Gastroesophageal sphincter (tissue), 4 donors: Measurements from ENCODE around the gene ZNF329. TPM values are rescaled to one million over a fixed set of nuclear protein-coding genes. Genes with fewer than 3 reads are reported as not detected.

Experiments
- ATAC-seq: fragments of 150-250 bp; one replicate; pipeline ENCODE4 v1.9.1; 2016; ENCODE audit warnings: mild to moderate bottlenecking, moderate library complexity
- H3K27ac ChIP-seq, 4 donors: fragments of 200-600 bp; sonication (generic) in 3 of 4; 1 replicate in 3 of 4; 2 replicates in 1 of 4; pipeline ENCODE4 v1.5.1; 2016 to 2019
- H3K27me3 ChIP-seq: fragments of 200-600 bp; sonication (generic); one replicate; pipeline ENCODE4 v1.5.1; 2019
- H3K36me3 ChIP-seq, 2 donors: fragments of 200-600 bp; sonication (generic); one replicate each; pipeline ENCODE4 v1.5.1; 2019; ENCODE audit warnings: control low read depth in 1 of 2
- H3K4me1 ChIP-seq, 3 donors: fragments of 200-600 bp; sonication (generic); 1 replicate in 2 of 3; 2 replicates in 1 of 3; pipeline ENCODE4 v1.5.1; 2016 to 2019; ENCODE audit warnings: control low read depth in 2 of 3
- H3K4me3 ChIP-seq, 2 donors: fragments of 200-600 bp; sonication (generic); one replicate each; pipeline ENCODE4 v1.5.1; 2019; ENCODE audit warnings: mild to moderate bottlenecking in 1 of 2, moderate library complexity in 1 of 2
- H3K9me3 ChIP-seq, 3 donors: fragments of 200-600 bp; sonication (generic); one replicate each; pipeline ENCODE4 v1.5.1; 2017 to 2019; ENCODE audit warnings: control low read depth in 2 of 3
- EP300 ChIP-seq: sonication (generic); formaldehyde crosslinking; IDR thresholded peaks from one replicate; pipeline ENCODE4 v1.6.1; 2017; ENCODE audit warnings: antibody characterized with exemption, mild to moderate bottlenecking
- POLR2A ChIP-seq, 2 donors: fragments of 450-650 bp; IDR thresholded peaks; one replicate each; pipeline ENCODE4 v1.6.1; 2017; ENCODE audit warnings: antibody characterized with exemption in 2 of 2, mild to moderate bottlenecking in 2 of 2, moderate library complexity in 1 of 2
- POLR2AphosphoS5 ChIP-seq: sonication (generic); formaldehyde crosslinking; IDR thresholded peaks from one replicate; pipeline ENCODE4 v1.6.1; 2017; ENCODE audit warnings: antibody characterized with exemption
- WGBS, 2 donors: methylation state at CpG; one replicate each; pipeline ENCODE4 v1.1.5; 2018; ENCODE audit warnings: low coverage in 1 of 2; 5-methylcytosine and 5-hydroxymethylcytosine counted together
- total RNA-seq, 4 donors: library from RNA; depleted of rRNA; stranded (reverse); fragments of >200 nt; gene quantifications; one replicate each; pipeline ENCODE4 v1.1.0, GENCODE V29; 2016
- TF ChIP-seq, protein P1 (sequence below), 4 experiments: fragments of 200-600 bp in 2 of 4; fragments of 450-650 bp in 2 of 4; sonication (generic) in 1 of 4; IDR thresholded peaks; one replicate each; pipeline ENCODE4 v1.5.1; 2017 to 2019; ENCODE audit warnings: antibody characterized with exemption in 4 of 4, mild to moderate bottlenecking in 2 of 4, moderate library complexity in 2 of 4

The ZNF329 gene
- total RNA-seq, 4 donors from 2014 or later = 8.4 to 14.8 (median 11.7) TPM

GRCh38 chr19:58079792-58080191, 70.8 kb downstream of the ZNF329 start:
- ATAC-seq = no peak
- Histone ChIP-seq H3K4me3 (no peak overlapping the region), H3K27ac (no peak overlapping the region), H3K4me1 (no peaks in the 10 kb centered on the region), H3K36me3 (peaks cover 0 to 47% of the 10 kb centered on the region in 2 donors), H3K27me3 (no peaks in the 10 kb centered on the region), H3K9me3 (peaks cover 0 to 92% (median 3%) of the 10 kb centered on the region in 3 donors)
- TF ChIP-seq EP300 (no peak), POLR2AphosphoS5 (no peak), POLR2A (IDR thresholded peaks at IDR 0.05) (no peak)
- TF ChIP-seq, protein P1, sequence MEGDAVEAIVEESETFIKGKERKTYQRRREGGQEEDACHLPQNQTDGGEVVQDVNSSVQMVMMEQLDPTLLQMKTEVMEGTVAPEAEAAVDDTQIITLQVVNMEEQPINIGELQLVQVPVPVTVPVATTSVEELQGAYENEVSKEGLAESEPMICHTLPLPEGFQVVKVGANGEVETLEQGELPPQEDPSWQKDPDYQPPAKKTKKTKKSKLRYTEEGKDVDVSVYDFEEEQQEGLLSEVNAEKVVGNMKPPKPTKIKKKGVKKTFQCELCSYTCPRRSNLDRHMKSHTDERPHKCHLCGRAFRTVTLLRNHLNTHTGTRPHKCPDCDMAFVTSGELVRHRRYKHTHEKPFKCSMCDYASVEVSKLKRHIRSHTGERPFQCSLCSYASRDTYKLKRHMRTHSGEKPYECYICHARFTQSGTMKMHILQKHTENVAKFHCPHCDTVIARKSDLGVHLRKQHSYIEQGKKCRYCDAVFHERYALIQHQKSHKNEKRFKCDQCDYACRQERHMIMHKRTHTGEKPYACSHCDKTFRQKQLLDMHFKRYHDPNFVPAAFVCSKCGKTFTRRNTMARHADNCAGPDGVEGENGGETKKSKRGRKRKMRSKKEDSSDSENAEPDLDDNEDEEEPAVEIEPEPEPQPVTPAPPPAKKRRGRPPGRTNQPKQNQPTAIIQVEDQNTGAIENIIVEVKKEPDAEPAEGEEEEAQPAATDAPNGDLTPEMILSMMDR (IDR thresholded peaks at IDR 0.05) = no peak
- WGBS, 2 donors = 90% methylated on average over 9 of the region's 10 CpGs; no CpG with 5 or more reads in 1 of the 2 donors

Other genes with a start within 250 kb of the ZNF329 start
- 10 to 100 TPM; 13.9 to 29.3 (median 16.0) TPM for gene ZNF417, start 234.2 kb downstream of the ZNF329 start, total RNA-seq
- 10 to 100 TPM; 10.4 to 28.5 (median 13.9) TPM for gene ZNF418, start 215.4 kb downstream of the ZNF329 start, total RNA-seq
- gene ZNF256, start 203.1 kb downstream of the ZNF329 start, total RNA-seq = 1 to 10 TPM; 4.2 to 8.6 (median 5.2) TPM
- gene C19orf18, start 176.3 kb downstream of the ZNF329 start, total RNA-seq = 1 to 10 TPM in 1 of 4 donors, not detected in 3; 4.8 TPM
- gene ZNF606, start 148.0 kb downstream of the ZNF329 start, total RNA-seq = 10 to 100 TPM in 3 of 4 donors, 1 to 10 TPM in 1; 6.0 to 49.0 (median 18.8) TPM
- gene ZSCAN1, start 116.8 kb downstream of the ZNF329 start, total RNA-seq = not detected
- gene ZNF135, start 91.5 kb downstream of the ZNF329 start, total RNA-seq = 1 to 10 TPM; 5.8 to 9.0 (median 7.5) TPM
- gene ZSCAN18, start 52.6 kb downstream of the ZNF329 start, total RNA-seq = 100 to 1,000 TPM in 3 of 4 donors, 10 to 100 TPM in 1; 82.4 to 144 (median 123) TPM
- 10 to 100 TPM; 17.0 to 23.5 (median 18.6) TPM for gene ZNF274, start 32.3 kb upstream of the ZNF329 start, total RNA-seq
- 10 to 100 TPM; 25.4 to 54.6 (median 34.6) TPM for gene ZNF544, start 78.1 kb upstream of the ZNF329 start, total RNA-seq
- gene ZNF8, start 128.2 kb upstream of the ZNF329 start, total RNA-seq = 10 to 100 TPM in 2 of 4 donors, 1 to 10 TPM in 2; 5.6 to 11.6 (median 9.5) TPM
- gene ERVK3-1, start 154.6 kb upstream of the ZNF329 start, total RNA-seq = 10 to 100 TPM; 31.7 to 67.2 (median 41.5) TPM
- 1 to 10 TPM; 2.4 to 4.8 (median 2.9) TPM for gene ZSCAN22, start 176.2 kb upstream of the ZNF329 start, total RNA-seq
- gene A1BG, start 202.7 kb upstream of the ZNF329 start, total RNA-seq = 10 to 100 TPM in 1 of 4 donors, 1 to 10 TPM in 3; 2.3 to 20.7 (median 7.5) TPM
- gene ZNF497, start 212.0 kb upstream of the ZNF329 start, total RNA-seq = 1 to 10 TPM in 3 of 4 donors, under 1 TPM in 1; 0.77 to 2.2 (median 1.6) TPM
- 1 to 10 TPM in 3 of 4 donors, under 1 TPM in 1; 0.99 to 3.7 (median 2.4) TPM for gene ZNF837, start 230.2 kb upstream of the ZNF329 start, total RNA-seq
- gene RPS5, start 236.5 kb upstream of the ZNF329 start, total RNA-seq = 1,000 to 10,000 TPM in 3 of 4 donors, 100 to 1,000 TPM in 1; 841 to 2,040 (median 1,635) TPM
- 1 to 10 TPM in 1 of 4 donors, not detected in 3; 1.5 TPM for gene RNF225, start 244.9 kb upstream of the ZNF329 start, total RNA-seq